Measurements from ENCODE around the gene RABGAP1L.

Gene RABGAP1L

DNA sequence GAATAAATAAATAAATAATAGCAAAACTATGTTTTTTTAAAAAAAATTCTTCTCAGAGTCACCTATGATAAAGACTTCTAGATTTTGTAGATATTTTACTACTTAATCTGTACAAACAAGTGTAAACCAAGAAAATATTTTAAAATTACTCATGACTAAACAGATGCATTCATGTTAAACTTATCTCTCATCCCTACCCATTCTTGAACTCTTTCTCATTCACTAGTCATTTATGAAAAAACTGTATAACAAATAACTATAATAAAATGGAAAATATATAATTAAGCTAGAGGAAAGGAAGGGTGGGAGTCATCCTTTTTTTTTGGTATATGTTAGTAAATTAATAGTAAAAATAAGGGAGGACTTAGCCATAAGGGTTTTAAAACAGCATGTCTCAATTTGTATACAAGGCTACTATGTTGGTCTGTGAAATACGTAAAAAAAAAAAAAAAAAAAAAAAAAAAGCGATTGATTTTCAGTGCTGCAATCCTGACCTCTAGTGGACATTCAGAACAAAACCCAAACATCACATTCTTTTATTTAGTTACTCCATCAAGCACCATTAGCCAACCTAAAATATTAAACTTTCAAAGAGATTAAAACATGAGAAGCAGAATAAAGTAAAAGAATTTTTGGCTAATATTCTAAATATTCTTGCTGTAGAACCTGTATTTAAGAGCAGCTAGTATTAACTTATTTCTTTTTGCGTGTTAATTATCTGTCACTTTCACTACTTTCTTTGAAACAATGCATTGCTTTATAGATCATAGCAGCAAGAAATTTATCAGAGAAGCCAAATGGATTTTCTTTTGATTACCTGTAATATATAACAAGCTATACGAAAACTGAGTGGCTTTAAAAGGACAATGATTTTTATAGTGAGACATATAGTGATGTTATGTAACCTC, 584.6 kb downstream of the RABGAP1L start:
- Histone ChIP-seq H3K27me3 (ENCODE audit: insufficient read depth, insufficient read length) (no peaks in the 10 kb centered on the region), H3K9me3 (ENCODE audit: insufficient read depth, low read length) (no peaks in the 10 kb centered on the region), H3K4me3 (ENCODE audit: insufficient read length, low read depth) (no peak overlapping the region), H3K36me3 (ENCODE audit: insufficient read depth, insufficient read length, low read length) (no peaks in the 10 kb centered on the region), H3K9ac (ENCODE audit: insufficient read length, low read depth) (no peak overlapping the region), H3K4me1 (ENCODE audit: insufficient read depth, insufficient read length) (no peaks in the 10 kb centered on the region)
- TF ChIP-seq YY1 (IDR thresholded peaks at IDR 0.05; ENCODE audit: insufficient read depth, insufficient read length) = no peak
- no peak for TF ChIP-seq ZNF274 (IDR thresholded peaks at IDR 0.05; ENCODE audit: low read depth, low read length)
- TF ChIP-seq SUZ12 (IDR thresholded peaks at IDR 0.05; ENCODE audit: extremely low read depth, insufficient read depth, insufficient read length) = no peak
- peak; percentile 27 for DNase-seq (ENCODE audit: low read depth, low spot score)

DNA sequence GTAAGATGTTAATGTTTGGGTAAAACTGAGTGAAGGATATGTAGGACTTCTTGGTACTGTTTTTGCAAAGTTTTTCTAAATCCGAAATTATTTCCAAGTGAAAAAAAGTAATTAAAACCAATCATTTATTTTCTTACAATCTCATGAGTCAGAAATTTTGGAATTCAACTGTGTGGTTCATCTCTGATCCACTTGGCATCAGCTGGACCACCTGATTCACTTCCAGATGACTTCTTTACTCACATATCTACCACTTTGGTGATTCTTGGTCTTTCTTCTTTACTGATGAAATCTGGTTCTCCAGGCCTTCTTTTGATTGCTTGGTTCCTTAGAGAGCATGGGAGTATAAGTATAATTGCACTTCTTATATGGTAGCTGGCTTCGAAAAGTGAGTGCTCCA, 585.6 kb downstream of the RABGAP1L start:
- no peak overlapping the region for H3K9ac ChIP-seq (ENCODE audit: insufficient read length, low read depth)
- TF ChIP-seq ZNF274 (IDR thresholded peaks at IDR 0.05; ENCODE audit: low read depth, low read length) (no peak), YY1 (IDR thresholded peaks at IDR 0.05; ENCODE audit: insufficient read depth, insufficient read length) (no peak), SUZ12 (IDR thresholded peaks at IDR 0.05; ENCODE audit: extremely low read depth, insufficient read depth, insufficient read length) (no peak)
- H3K36me3 ChIP-seq (ENCODE audit: insufficient read depth, insufficient read length, low read length) = no peaks in the 10 kb centered on the region
- DNase-seq (ENCODE audit: low read depth, low spot score) = no peak
- no peaks in the 10 kb centered on the region for H3K9me3 ChIP-seq (ENCODE audit: insufficient read depth, low read length)
- no peaks in the 10 kb centered on the region for H3K27me3 ChIP-seq (ENCODE audit: insufficient read depth, insufficient read length)
- no peak overlapping the region for H3K4me3 ChIP-seq (ENCODE audit: insufficient read length, low read depth)
- no peaks in the 10 kb centered on the region for H3K4me1 ChIP-seq (ENCODE audit: insufficient read depth, insufficient read length)

DNA sequence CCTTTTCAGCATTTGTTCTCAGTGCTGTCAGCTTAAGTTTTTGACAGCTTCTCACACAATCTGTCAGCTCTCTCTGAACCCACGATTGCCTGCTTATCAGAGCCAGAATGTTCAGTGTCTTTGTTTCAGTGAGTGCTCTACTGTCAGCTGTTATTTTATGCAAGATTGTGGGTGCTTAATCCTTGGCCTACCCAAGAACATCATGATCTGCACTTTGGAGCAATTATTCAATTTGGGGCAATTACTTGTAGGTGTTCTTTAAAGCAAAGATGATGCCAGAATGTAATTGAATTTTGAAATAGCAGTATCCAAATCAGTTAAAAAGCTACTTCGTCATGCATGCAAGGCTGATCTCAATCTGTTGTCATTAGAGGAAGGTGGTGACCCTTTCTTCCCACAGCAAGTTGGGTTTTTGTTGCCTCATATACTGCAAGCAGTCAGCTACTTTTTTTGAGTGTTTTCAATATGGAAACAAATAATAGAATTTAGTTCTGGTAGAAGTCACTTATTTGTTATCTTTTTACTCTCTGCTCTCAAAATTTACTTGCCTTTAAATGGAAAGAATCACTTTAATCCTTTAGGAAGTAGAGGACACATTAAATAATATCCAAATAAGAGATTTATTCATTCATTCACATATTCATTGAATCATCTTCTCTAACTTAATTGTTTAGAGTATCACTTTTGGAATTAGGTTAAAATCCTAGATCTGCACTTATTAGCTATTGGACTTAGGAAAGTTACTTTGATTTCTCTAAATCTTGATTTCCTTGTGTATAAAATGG, 586.9 kb downstream of the RABGAP1L start:
- Histone ChIP-seq H3K9ac (ENCODE audit: insufficient read length, low read depth) (no peak overlapping the region), H3K4me3 (ENCODE audit: insufficient read length, low read depth) (no peak overlapping the region), H3K27me3 (ENCODE audit: insufficient read depth, insufficient read length) (no peaks in the 10 kb centered on the region), H3K4me1 (ENCODE audit: insufficient read depth, insufficient read length) (no peaks in the 10 kb centered on the region), H3K9me3 (ENCODE audit: insufficient read depth, low read length) (no peaks in the 10 kb centered on the region), H3K36me3 (ENCODE audit: insufficient read depth, insufficient read length, low read length) (no peaks in the 10 kb centered on the region)
- no peak for TF ChIP-seq ZNF274 (IDR thresholded peaks at IDR 0.05; ENCODE audit: low read depth, low read length)
- no peak for DNase-seq (ENCODE audit: low read depth, low spot score)

DNA sequence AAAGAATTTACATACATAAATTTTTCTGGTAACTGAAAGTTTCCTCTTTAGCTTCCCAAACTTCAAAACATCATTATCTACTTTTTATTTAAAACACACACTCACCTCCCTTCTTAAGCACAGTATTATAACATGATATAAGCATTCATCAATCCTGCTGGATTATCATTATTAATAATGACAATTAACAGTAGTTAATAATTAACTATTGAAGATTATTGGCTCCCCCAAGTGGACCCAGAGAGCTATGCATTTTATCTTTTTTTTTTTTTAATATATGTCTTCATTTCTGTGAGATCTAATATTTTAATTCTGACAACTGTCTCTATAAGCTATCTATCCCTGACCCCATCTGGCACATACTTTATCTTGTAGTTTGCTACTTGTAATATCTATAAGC, 588.3 kb downstream of the RABGAP1L start:
- H3K36me3 ChIP-seq (ENCODE audit: insufficient read depth, insufficient read length, low read length) = no peaks in the 10 kb centered on the region
- H3K9me3 ChIP-seq (ENCODE audit: insufficient read depth, low read length) = no peaks in the 10 kb centered on the region
- TF ChIP-seq ZNF274 (IDR thresholded peaks at IDR 0.05; ENCODE audit: low read depth, low read length) (no peak), YY1 (IDR thresholded peaks at IDR 0.05; ENCODE audit: insufficient read depth, insufficient read length) (no peak), SUZ12 (IDR thresholded peaks at IDR 0.05; ENCODE audit: extremely low read depth, insufficient read depth, insufficient read length) (no peak)
- no peaks in the 10 kb centered on the region for H3K4me1 ChIP-seq (ENCODE audit: insufficient read depth, insufficient read length)
- no peak overlapping the region for H3K9ac ChIP-seq (ENCODE audit: insufficient read length, low read depth)
- no peaks in the 10 kb centered on the region for H3K27me3 ChIP-seq (ENCODE audit: insufficient read depth, insufficient read length)
- DNase-seq (ENCODE audit: low read depth, low spot score) = no peak
- no peak overlapping the region for H3K4me3 ChIP-seq (ENCODE audit: insufficient read length, low read depth)

DNA sequence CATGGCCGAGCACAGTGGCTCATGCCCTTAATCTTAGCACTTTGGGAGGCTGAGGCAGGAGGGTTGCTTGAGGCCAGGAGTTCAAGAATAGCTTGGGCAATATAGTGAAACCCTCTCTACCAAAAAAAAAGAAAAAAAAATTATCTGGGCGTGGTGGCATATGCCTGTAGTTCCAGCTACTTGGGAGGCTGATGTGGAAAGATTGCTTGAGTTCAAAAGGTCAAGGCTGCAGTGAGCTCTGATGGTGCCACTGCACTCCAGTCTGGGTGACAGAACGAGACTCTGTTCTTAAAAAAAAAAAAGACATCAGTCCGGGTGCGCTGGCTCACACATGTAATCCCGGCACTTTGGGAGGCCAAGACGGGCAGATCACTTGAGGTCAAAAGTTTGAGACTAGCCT, 589.3 kb downstream of the RABGAP1L start:
- Histone ChIP-seq H3K9me3 (ENCODE audit: insufficient read depth, low read length) (no peaks in the 10 kb centered on the region), H3K4me3 (ENCODE audit: insufficient read length, low read depth) (no peak overlapping the region), H3K9ac (ENCODE audit: insufficient read length, low read depth) (no peak overlapping the region), H3K4me1 (ENCODE audit: insufficient read depth, insufficient read length) (no peaks in the 10 kb centered on the region), H3K27me3 (ENCODE audit: insufficient read depth, insufficient read length) (no peaks in the 10 kb centered on the region), H3K36me3 (ENCODE audit: insufficient read depth, insufficient read length, low read length) (no peaks in the 10 kb centered on the region)
- no peak for TF ChIP-seq ZNF274 (IDR thresholded peaks at IDR 0.05; ENCODE audit: low read depth, low read length)
- no peak for TF ChIP-seq SUZ12 (IDR thresholded peaks at IDR 0.05; ENCODE audit: extremely low read depth, insufficient read depth, insufficient read length)
- no peak for TF ChIP-seq YY1 (IDR thresholded peaks at IDR 0.05; ENCODE audit: insufficient read depth, insufficient read length)
- DNase-seq (ENCODE audit: low read depth, low spot score) = no peak

DNA sequence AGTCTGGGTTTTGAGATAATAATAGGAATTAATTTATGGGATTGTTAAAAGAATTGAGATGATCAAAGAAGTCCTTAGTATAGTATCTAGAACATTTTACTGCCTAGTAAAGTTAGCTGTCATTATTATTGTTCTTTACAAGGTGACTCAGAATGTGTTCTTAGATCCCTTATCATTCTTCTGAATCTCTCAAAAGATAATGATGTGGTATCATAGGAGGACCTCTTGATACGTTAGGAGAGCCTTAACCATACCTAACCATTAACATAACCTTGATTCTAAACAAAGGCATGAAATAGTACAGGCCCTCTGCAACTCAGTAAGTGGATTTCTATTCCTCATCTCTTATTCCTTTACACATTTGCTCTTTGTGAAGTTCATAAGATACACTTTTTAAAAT, 593.8 kb downstream of the RABGAP1L start:
- no peak overlapping the region for H3K4me3 ChIP-seq (ENCODE audit: insufficient read length, low read depth)
- TF ChIP-seq ZNF274 (IDR thresholded peaks at IDR 0.05; ENCODE audit: low read depth, low read length) = no peak
- no peak for TF ChIP-seq SUZ12 (IDR thresholded peaks at IDR 0.05; ENCODE audit: extremely low read depth, insufficient read depth, insufficient read length)
- TF ChIP-seq YY1 (IDR thresholded peaks at IDR 0.05; ENCODE audit: insufficient read depth, insufficient read length) = no peak
- DNase-seq (ENCODE audit: low read depth, low spot score) = no peak
- no peaks in the 10 kb centered on the region for H3K4me1 ChIP-seq (ENCODE audit: insufficient read depth, insufficient read length)
- H3K9ac ChIP-seq (ENCODE audit: insufficient read length, low read depth) = no peak overlapping the region
- no peaks in the 10 kb centered on the region for H3K9me3 ChIP-seq (ENCODE audit: insufficient read depth, low read length)
- no peaks in the 10 kb centered on the region for H3K36me3 ChIP-seq (ENCODE audit: insufficient read depth, insufficient read length, low read length)
- H3K27me3 ChIP-seq (ENCODE audit: insufficient read depth, insufficient read length) = no peaks in the 10 kb centered on the region

DNA sequence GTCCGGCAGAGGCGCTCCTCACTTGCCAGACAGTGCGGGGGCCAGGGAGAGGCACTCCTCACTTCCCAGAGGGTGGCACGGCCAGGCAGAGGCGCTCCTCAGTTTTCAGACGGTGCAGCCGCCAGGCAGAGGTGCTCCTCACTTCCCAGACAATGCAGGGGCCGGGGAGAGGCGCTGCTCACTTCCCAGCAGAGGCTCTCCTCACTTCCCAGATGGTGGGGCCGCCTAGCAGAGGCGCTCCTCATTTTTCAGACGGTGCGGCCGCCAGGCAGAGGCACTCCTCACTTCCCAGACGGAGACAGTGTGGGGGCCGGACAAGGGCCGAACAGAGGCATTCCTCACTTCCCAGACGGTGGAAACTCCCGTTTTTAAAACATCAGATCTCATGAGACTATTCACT, 602.0 kb downstream of the RABGAP1L start:
- Histone ChIP-seq H3K4me1 (ENCODE audit: insufficient read depth, insufficient read length) (no peaks in the 10 kb centered on the region), H3K27me3 (ENCODE audit: insufficient read depth, insufficient read length) (no peaks in the 10 kb centered on the region), H3K9ac (ENCODE audit: insufficient read length, low read depth) (no peak overlapping the region), H3K4me3 (ENCODE audit: insufficient read length, low read depth) (no peak overlapping the region), H3K36me3 (ENCODE audit: insufficient read depth, insufficient read length, low read length) (no peaks in the 10 kb centered on the region), H3K9me3 (ENCODE audit: insufficient read depth, low read length) (no peaks in the 10 kb centered on the region)
- no peak for DNase-seq (ENCODE audit: low read depth, low spot score)
- TF ChIP-seq SUZ12 (IDR thresholded peaks at IDR 0.05; ENCODE audit: extremely low read depth, insufficient read depth, insufficient read length) (no peak), YY1 (IDR thresholded peaks at IDR 0.05; ENCODE audit: insufficient read depth, insufficient read length) (no peak), ZNF274 (IDR thresholded peaks at IDR 0.05; ENCODE audit: low read depth, low read length) (no peak)

Measured in NT2/D1 (cell line).